Type B pancreatic cell (in vitro differentiated cells): ENCODE measurements around the gene RAB8B. TPM values are rescaled to one million over a fixed set of nuclear protein-coding genes. Genes with fewer than 3 reads are reported as not detected.

Experiments
- DNase-seq: peaks from one replicate; pipeline ENCODE4 v3.0.0; 2021; ENCODE audit warnings: mixed read lengths; ENCODE audit not compliant: unreplicated experiment; ENCODE audit errors: extremely low spot score
- H3K27ac Mint-ChIP-seq: 2 replicates; pipeline ENCODE4 v1.8.0; 2021; ENCODE audit warnings: mild to moderate bottlenecking, mixed read lengths
- H3K27me3 Mint-ChIP-seq: 2 replicates; pipeline ENCODE4 v1.8.0; 2021; ENCODE audit warnings: mixed read lengths
- H3K36me3 Mint-ChIP-seq: 2 replicates; pipeline ENCODE4 v1.8.0; 2021; ENCODE audit warnings: mixed read lengths
- H3K4me1 Mint-ChIP-seq: one replicate; pipeline ENCODE4 v1.8.0; 2021; ENCODE audit warnings: mixed read lengths; ENCODE audit not compliant: unreplicated experiment
- H3K4me3 Mint-ChIP-seq: 2 replicates; pipeline ENCODE4 v1.8.0; 2021; ENCODE audit warnings: mild to moderate bottlenecking, mixed read lengths
- H3K9me3 Mint-ChIP-seq: 2 replicates; pipeline ENCODE4 v1.8.0; 2021; ENCODE audit warnings: mixed read lengths
- total RNA-seq: library from RNA; stranded (reverse); gene quantifications from 2 replicates; pipeline ENCODE4 v1.2.1, GENCODE V29; 2021; ENCODE audit warnings: low replicate concordance
- TF ChIP-seq, protein P1 (sequence below): fragments of 200-600 bp; sonication (generic); conservative IDR thresholded peaks from 2 replicates; pipeline ENCODE4 v1.5.0; 2021; ENCODE audit warnings: antibody characterized with exemption, mild to moderate bottlenecking

RAB8B gene
- total RNA-seq, 1 donor from 2014 or later, result 36.8 TPM

DNA sequence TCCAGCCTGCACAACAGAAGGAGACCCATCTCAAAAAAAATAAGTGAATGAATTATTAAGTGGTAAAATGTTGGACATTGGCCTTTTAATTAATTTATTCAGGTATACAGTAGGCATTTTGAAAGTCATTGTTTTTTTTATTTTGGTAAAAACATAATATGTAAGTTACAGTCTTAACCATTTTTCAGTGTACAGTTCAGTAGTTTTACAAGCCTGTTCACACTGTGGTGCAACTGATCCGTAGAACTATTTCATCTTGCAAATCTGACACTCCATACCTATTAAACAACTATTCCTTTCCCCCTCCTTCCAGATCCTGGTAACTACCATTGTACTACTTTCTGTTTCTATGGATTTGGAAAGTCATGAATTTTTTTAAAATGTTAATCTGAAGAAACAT lies 51.9 kb downstream of the RAB8B start:
- H3K27ac Mint-ChIP-seq, result no peak overlapping the region
- peaks cover 22% of the 10 kb centered on the region for H3K4me1 Mint-ChIP-seq
- H3K4me3 Mint-ChIP-seq, result no peak overlapping the region
- TF ChIP-seq, protein P1, sequence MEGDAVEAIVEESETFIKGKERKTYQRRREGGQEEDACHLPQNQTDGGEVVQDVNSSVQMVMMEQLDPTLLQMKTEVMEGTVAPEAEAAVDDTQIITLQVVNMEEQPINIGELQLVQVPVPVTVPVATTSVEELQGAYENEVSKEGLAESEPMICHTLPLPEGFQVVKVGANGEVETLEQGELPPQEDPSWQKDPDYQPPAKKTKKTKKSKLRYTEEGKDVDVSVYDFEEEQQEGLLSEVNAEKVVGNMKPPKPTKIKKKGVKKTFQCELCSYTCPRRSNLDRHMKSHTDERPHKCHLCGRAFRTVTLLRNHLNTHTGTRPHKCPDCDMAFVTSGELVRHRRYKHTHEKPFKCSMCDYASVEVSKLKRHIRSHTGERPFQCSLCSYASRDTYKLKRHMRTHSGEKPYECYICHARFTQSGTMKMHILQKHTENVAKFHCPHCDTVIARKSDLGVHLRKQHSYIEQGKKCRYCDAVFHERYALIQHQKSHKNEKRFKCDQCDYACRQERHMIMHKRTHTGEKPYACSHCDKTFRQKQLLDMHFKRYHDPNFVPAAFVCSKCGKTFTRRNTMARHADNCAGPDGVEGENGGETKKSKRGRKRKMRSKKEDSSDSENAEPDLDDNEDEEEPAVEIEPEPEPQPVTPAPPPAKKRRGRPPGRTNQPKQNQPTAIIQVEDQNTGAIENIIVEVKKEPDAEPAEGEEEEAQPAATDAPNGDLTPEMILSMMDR, result no peak
- no peaks in the 10 kb centered on the region for H3K27me3 Mint-ChIP-seq
- peaks cover 33% of the 10 kb centered on the region for H3K36me3 Mint-ChIP-seq
- DNase-seq, result no peak
- peaks cover 15% of the 10 kb centered on the region for H3K9me3 Mint-ChIP-seq

DNA sequence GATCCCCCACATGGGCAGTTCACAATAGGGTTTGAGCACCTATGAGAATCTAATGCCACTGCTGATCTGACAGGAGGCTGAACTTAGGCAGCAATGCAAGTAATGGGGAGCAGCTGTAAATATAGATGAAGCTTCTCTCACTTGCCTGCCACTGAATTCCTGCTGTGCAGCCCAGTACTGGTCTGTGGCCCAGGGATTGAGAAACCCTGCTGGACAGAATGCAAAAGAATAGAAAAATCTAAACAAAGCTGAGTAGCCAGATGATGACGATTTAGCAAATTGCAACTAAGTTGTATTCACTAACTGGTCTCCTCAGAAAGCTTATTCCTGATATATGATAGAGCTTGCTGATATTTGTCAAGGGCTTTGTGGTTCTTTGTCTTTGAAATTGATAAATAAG lies 53.7 kb downstream of the RAB8B start:
- DNase-seq, result no peak
- Mint-ChIP-seq H3K4me3 (no peak overlapping the region), H3K27me3 (no peaks in the 10 kb centered on the region), H3K4me1 (peaks cover 22% of the 10 kb centered on the region), H3K27ac (no peak overlapping the region), H3K9me3 (peaks cover 12% of the 10 kb centered on the region), H3K36me3 (peaks cover 37% of the 10 kb centered on the region)
- TF ChIP-seq, protein P1, result no peak

DNA sequence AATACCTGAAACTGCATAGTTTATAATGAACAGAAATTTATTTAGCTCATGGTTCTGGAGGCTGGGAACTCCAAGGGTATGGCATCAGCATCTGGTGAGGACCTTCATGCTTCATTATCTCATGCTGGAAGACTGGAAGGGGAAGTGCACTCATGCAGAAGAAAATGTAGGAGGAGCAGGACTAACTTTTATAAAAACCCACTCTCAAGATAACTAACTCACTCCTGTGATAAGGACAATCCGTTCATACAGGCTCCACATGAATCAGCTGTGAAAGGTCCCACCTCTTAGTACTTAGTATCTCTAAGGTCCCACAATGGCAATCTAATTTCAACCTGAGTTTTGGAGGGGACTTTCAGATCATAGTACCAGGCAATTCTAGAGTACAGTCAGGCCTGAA lies 54.4 kb downstream of the RAB8B start:
- no peak for DNase-seq
- H3K4me3 Mint-ChIP-seq, result no peak overlapping the region
- TF ChIP-seq, protein P1, result no peak
- H3K27ac Mint-ChIP-seq, result no peak overlapping the region
- H3K36me3 Mint-ChIP-seq, result peaks cover 41% of the 10 kb centered on the region
- H3K4me1 Mint-ChIP-seq, result peaks cover 25% of the 10 kb centered on the region
- H3K9me3 Mint-ChIP-seq, result peaks cover 12% of the 10 kb centered on the region
- no peaks in the 10 kb centered on the region for H3K27me3 Mint-ChIP-seq

DNA sequence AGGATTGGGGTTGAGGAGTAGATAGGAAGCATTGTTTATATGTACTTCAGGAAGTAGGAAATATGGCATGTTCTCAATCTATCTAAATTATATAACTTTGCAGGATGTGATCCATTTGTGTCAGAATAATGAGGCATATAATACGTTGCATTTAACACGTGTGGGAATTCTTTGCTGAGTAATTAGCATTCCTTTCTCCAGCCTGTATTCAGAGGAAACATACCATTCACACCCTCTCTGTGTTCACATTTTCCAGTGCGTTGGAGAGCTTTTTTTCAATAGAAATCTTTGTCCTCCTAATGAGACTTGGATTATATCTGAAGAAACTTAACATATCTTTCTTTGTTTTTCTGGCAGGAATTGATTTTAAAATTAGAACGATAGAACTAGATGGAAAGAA lies 55.0 kb downstream of the RAB8B start:
- Mint-ChIP-seq H3K9me3 (peaks cover 12% of the 10 kb centered on the region), H3K4me3 (no peak overlapping the region), H3K27me3 (no peaks in the 10 kb centered on the region), H3K4me1 (peaks cover 26% of the 10 kb centered on the region), H3K27ac (no peak overlapping the region), H3K36me3 (peaks cover 47% of the 10 kb centered on the region)
- TF ChIP-seq, protein P1, result no peak
- no peak for DNase-seq

DNA sequence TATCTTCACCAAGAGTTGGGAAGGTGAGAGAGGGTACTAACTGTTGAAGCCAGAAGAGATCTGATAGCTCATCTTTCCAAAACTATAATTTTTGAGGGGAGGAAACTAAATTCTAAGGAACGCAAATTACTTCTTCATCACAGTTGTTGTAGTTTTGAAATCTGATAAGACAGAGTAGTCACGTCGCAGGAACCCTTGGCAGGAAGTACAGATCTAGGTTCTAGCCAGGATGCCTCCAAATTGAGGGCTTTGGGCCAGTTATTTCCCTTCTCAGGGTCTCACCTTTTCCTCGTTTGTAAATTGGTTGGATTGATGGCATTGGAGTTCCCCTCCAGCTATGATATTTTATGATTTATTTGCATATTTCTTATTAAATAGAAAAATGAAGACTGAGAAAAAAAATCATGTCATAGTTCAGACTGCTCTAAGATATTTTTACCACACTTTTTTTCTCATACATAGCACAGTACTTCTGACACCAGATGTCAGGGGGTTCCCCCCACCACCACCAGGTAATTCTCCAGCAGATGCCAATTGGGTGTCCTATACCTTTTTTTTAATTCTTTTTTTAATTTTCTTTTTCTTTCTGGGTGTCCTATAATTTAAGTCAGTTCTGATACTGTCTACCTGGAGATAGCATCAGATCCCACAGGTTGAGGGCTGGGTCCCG lies 55.7 kb downstream of the RAB8B start:
- peaks cover 51% of the 10 kb centered on the region for H3K36me3 Mint-ChIP-seq
- TF ChIP-seq, protein P1, result no peak
- no peak overlapping the region for H3K4me3 Mint-ChIP-seq
- DNase-seq, result no peak
- peaks cover 22% of the 10 kb centered on the region for H3K4me1 Mint-ChIP-seq
- H3K9me3 Mint-ChIP-seq, result peaks cover 12% of the 10 kb centered on the region
- no peaks in the 10 kb centered on the region for H3K27me3 Mint-ChIP-seq
- no peak overlapping the region for H3K27ac Mint-ChIP-seq
